Neural crest cell (in vitro differentiated cells): Measurements from ENCODE around the gene TNFAIP8. TPM values are rescaled to one million over a fixed set of nuclear protein-coding genes. Genes with fewer than 3 reads are reported as not detected.
A peak's percentile ranks its signal among the peaks of the same experiment; 100 is the strongest.

Source experiments
- DNase-seq: peaks from one replicate; pipeline ENCODE4 v3.0.0; 2021; ENCODE audit warnings: low read depth, mixed read lengths, low spot score
- H3K27ac Mint-ChIP-seq: one replicate; pipeline ENCODE4 v1.8.0; 2021; ENCODE audit warnings: mild to moderate bottlenecking, mixed read lengths; ENCODE audit not compliant: unreplicated experiment
- H3K27me3 Mint-ChIP-seq: 2 replicates; pipeline ENCODE4 v1.8.0; 2021; ENCODE audit warnings: low read depth, mild to moderate bottlenecking, mixed read lengths
- H3K36me3 Mint-ChIP-seq: 2 replicates; pipeline ENCODE4 v1.8.0; 2021; ENCODE audit warnings: low read depth, mild to moderate bottlenecking, mixed read lengths
- H3K4me1 Mint-ChIP-seq: 2 replicates; pipeline ENCODE4 v1.8.0; 2021; ENCODE audit warnings: mixed read lengths
- H3K4me3 Mint-ChIP-seq: one replicate; pipeline ENCODE4 v1.8.0; 2021; ENCODE audit warnings: mild to moderate bottlenecking, mixed read lengths
- H3K9me3 Mint-ChIP-seq: 2 replicates; pipeline ENCODE4 v1.8.0; 2021; ENCODE audit warnings: mixed read lengths
- total RNA-seq: library from RNA; stranded (reverse); gene quantifications from 2 replicates; pipeline ENCODE4 v1.2.1, GENCODE V29; 2021
- TF ChIP-seq, protein P1 (sequence below): fragments of 200-600 bp; sonication (generic); conservative IDR thresholded peaks from 2 replicates; pipeline ENCODE4 v1.5.0; 2021; ENCODE audit warnings: antibody characterized with exemption, mild to moderate bottlenecking

TNFAIP8 gene
- total RNA-seq, 1 donor from 2014 or later, result 8.6 TPM

DNA sequence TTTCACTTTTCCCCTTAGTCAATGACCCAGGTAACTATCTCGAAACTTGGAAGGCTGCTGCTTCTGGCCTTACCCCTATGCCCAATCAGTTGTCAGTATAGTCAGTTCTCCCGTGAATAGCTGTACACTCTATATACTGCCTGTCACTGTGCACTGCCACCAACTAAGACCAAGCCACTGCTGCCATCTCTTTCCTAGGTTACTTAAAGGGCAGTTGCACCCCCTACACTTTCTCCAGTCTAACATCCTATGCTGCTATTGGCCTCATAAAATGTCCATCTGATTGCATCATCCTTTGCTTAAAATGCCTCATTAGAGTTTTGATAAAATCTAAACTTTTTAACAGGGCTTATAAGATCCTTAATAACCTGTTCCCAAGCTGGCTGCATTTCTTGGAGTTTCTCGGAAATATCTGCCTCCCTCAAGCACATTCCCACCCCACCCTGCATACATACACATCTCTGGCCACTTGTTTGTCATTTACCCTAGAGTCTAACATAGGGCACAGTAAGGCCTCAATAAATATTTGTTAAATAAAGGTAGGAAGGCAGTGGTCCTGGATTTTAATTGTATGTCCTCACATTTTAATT, 32.8 kb upstream of the TNFAIP8 start:
- TF ChIP-seq, protein P1, sequence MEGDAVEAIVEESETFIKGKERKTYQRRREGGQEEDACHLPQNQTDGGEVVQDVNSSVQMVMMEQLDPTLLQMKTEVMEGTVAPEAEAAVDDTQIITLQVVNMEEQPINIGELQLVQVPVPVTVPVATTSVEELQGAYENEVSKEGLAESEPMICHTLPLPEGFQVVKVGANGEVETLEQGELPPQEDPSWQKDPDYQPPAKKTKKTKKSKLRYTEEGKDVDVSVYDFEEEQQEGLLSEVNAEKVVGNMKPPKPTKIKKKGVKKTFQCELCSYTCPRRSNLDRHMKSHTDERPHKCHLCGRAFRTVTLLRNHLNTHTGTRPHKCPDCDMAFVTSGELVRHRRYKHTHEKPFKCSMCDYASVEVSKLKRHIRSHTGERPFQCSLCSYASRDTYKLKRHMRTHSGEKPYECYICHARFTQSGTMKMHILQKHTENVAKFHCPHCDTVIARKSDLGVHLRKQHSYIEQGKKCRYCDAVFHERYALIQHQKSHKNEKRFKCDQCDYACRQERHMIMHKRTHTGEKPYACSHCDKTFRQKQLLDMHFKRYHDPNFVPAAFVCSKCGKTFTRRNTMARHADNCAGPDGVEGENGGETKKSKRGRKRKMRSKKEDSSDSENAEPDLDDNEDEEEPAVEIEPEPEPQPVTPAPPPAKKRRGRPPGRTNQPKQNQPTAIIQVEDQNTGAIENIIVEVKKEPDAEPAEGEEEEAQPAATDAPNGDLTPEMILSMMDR, result no peak
- Mint-ChIP-seq H3K4me1 (peaks cover 17% of the 10 kb centered on the region), H3K27ac (no peak overlapping the region), H3K4me3 (no peak overlapping the region), H3K27me3 (no peaks in the 10 kb centered on the region), H3K9me3 (no peaks in the 10 kb centered on the region), H3K36me3 (no peaks in the 10 kb centered on the region)
- DNase-seq, result no peak

DNA sequence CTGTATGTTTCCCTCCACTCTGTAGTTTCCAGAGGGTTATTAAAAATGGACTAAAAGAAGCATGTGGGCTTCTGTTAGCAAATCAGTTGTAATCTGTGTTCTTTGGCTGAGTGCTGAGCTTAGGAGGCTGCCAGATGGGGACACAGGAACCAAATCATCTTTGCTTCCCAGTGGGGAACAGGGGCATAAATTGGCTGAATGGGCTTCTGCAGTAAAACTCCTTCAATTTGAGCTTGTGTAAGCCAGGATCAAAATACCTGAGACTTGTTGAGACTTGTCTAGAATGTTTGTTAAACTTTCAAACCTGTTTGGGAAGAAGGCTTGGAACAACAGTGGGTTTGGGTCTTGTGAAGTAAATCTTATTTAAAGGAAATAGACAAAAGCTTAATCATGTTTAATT, 32.2 kb upstream of the TNFAIP8 start:
- Mint-ChIP-seq H3K4me1 (peaks cover 22% of the 10 kb centered on the region), H3K27me3 (no peaks in the 10 kb centered on the region), H3K36me3 (no peaks in the 10 kb centered on the region), H3K27ac (no peak overlapping the region), H3K4me3 (no peak overlapping the region), H3K9me3 (no peaks in the 10 kb centered on the region)
- no peak for DNase-seq
- TF ChIP-seq, protein P1, result no peak

DNA sequence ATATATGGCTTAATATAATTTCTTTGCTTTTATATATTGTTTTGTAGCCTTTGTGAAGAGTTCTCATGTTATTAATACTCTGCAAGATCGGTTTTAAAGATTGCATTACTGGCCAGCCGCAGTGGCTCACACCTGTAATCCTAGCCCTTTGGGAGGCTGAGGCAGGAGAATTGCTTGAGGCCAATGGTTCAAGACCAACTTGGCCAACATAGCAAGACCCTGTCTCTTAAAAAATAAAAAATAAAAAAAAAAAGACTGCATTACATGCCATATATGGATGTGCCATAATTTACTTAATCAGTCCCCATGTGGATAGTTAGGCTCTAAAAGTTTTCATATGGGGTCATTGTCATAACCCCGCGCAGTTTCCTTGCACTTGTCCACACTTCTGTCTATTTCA, 31.0 kb upstream of the TNFAIP8 start:
- Mint-ChIP-seq H3K4me1 (peaks cover 23% of the 10 kb centered on the region), H3K27me3 (no peaks in the 10 kb centered on the region), H3K4me3 (no peak overlapping the region), H3K27ac (no peak overlapping the region), H3K9me3 (no peaks in the 10 kb centered on the region), H3K36me3 (no peaks in the 10 kb centered on the region)
- no peak for DNase-seq
- TF ChIP-seq, protein P1, result no peak

DNA sequence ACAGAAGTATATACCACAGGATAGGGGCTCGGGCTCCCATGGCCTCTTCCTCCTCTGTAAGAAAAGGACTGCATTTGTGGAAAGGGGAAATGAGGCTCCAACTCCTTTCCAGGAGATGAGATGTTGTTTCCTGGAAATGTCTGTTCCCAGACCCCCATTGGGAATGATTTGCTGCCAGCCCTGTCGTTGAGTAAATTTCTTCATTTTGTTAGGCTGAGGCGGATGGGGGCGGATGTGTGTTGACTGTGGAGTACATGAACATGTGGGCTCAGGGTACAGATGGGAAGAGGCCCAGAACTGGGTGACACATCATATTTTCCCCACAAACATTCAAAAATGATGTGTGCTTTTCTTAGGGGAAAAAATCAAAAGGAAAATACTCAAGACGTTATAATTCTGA, 28.8 kb upstream of the TNFAIP8 start:
- no peak overlapping the region for H3K4me3 Mint-ChIP-seq

DNA sequence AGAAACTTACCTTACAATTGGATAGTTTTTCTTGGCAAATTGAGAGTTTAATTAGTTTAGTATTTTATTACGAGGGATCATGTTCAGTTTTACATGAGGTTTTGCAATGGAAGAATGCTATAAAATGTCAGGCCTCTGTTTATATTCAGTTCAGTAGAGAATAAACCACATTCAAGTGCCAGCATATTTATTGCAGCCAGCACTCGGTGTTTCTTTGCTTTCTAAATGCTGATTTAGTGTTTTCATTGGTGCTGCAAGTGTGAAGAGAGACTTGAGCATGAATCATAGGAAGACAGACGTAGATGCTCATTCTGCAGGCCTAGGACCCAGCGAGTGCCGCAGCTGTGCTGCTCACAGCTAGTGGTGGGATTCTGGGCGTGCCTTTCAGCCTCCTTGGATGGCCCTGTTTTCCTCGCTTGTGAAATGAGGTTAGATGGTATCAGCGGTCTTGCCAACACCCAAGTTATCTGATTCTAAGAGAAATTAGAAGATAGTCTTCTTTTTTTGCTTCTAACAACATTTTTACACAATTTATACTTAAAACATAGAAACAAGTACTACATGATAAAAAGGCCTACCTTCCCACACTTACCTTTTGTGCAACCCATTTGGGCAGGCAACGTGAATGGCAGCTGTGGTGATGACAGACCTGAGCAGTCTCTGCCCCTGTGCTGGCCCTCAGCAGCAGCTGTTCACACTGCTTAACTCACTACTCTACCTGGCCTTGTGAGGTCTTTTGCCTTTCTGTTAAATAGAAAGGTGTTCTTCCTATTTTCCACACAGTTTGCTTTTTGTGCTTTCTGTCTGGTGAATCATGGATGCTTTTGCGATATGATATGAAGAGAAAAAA, 26.8 kb upstream of the TNFAIP8 start:
- Mint-ChIP-seq H3K36me3 (no peaks in the 10 kb centered on the region), H3K27me3 (no peaks in the 10 kb centered on the region), H3K27ac (no peak overlapping the region), H3K4me3 (no peak overlapping the region), H3K9me3 (no peaks in the 10 kb centered on the region), H3K4me1 (peaks cover 24% of the 10 kb centered on the region)
- TF ChIP-seq, protein P1, result no peak
- DNase-seq, result no peak

More for the DNA sequence above, 28.8 kb upstream of the TNFAIP8 start:
- no peaks in the 10 kb centered on the region for H3K36me3 Mint-ChIP-seq
- peak overlapping the region; percentile 88 for H3K27ac Mint-ChIP-seq
- TF ChIP-seq, protein P1, result no peak
- no peaks in the 10 kb centered on the region for H3K27me3 Mint-ChIP-seq
- no peaks in the 10 kb centered on the region for H3K9me3 Mint-ChIP-seq
- peaks cover 24% of the 10 kb centered on the region for H3K4me1 Mint-ChIP-seq
- DNase-seq, result no peak
